HepG2 (cell line): Measurements from ENCODE around the gene NSD1. TPM values are rescaled to one million over a fixed set of nuclear protein-coding genes. Genes with fewer than 3 reads are reported as not detected.
A peak's percentile ranks its signal among the peaks of the same experiment; 100 is the strongest.

Source experiments
- BORCS8-MEF2B ChIP-seq: sonication (generic); formaldehyde crosslinking; IDR thresholded peaks from 2 replicates; pipeline ENCODE4 v1.8.0; 2022; ENCODE audit warnings: mild to moderate bottlenecking, missing genetic modification reagents
- CBFB ChIP-seq: sonication (generic); formaldehyde crosslinking; IDR thresholded peaks from 2 replicates; pipeline ENCODE4 v1.4.0; 2020; ENCODE audit warnings: missing genetic modification reagents
- CCAR2 ChIP-seq: fragments of 200-400 bp; formaldehyde crosslinking; optimal IDR thresholded peaks from 2 replicates; pipeline ENCODE3; 2018; ENCODE audit warnings: low read depth, mild to moderate bottlenecking, low read length, moderate library complexity
- FUBP1 ChIP-seq: sonication (generic); formaldehyde crosslinking; IDR thresholded peaks from 2 replicates; pipeline ENCODE4 v1.5.1; 2020; ENCODE audit warnings: missing genetic modification reagents, mild to moderate bottlenecking, borderline replicate concordance
- HMGXB3 ChIP-seq: sonication (generic); formaldehyde crosslinking; IDR thresholded peaks from 2 replicates; pipeline ENCODE4 v1.4.0; 2020; ENCODE audit warnings: missing genetic modification reagents, borderline replicate concordance
- KLF16 ChIP-seq, 2 experiments: sonication (generic) in 1 of 2; formaldehyde crosslinking in 1 of 2; IDR thresholded peaks; 2 replicates each; pipeline versions ENCODE4 v1.6.1 to v1.8.0; 2016 to 2023; ENCODE audit warnings: missing genetic modification reagents in 2 of 2, missing compliant biosample characterization in 1 of 2
- RBFOX2 ChIP-seq: fragments of 200-400 bp; formaldehyde crosslinking; IDR thresholded peaks from 2 replicates; pipeline ENCODE4 v1.6.1; 2017; ENCODE audit warnings: low read depth, mild to moderate bottlenecking, low read length
- SCMH1 ChIP-seq: sonication (generic); formaldehyde crosslinking; IDR thresholded peaks from 2 replicates; pipeline ENCODE4 v1.9.0; 2021; ENCODE audit warnings: missing genetic modification reagents, mild to moderate bottlenecking, borderline replicate concordance
- SIX4 ChIP-seq: sonication (generic); formaldehyde crosslinking; IDR thresholded peaks from 2 replicates; pipeline ENCODE4 v1.4.0; 2020; ENCODE audit warnings: missing genetic modification reagents
- SNAPC4 ChIP-seq: sonication (generic); formaldehyde crosslinking; IDR thresholded peaks from 2 replicates; pipeline ENCODE4 v1.4.0; 2020; ENCODE audit warnings: mild to moderate bottlenecking, missing genetic modification reagents
- SP140L ChIP-seq: sonication (generic); formaldehyde crosslinking; IDR thresholded peaks from 2 replicates; pipeline ENCODE4 v1.4.0; 2020; ENCODE audit warnings: missing genetic modification reagents, borderline replicate concordance
- ZBTB20 ChIP-seq: sonication (generic); formaldehyde crosslinking; IDR thresholded peaks from 2 replicates; pipeline ENCODE4 v1.8.1; 2023; ENCODE audit warnings: missing genetic modification reagents, low read depth, mild to moderate bottlenecking, borderline replicate concordance
- ZFP82 ChIP-seq: sonication (generic); formaldehyde crosslinking; IDR thresholded peaks from 2 replicates; pipeline ENCODE4 v1.5.1; 2020; ENCODE audit warnings: mild to moderate bottlenecking, missing genetic modification reagents, borderline replicate concordance
- ZMAT3 ChIP-seq: sonication (generic); formaldehyde crosslinking; conservative IDR thresholded peaks from 2 replicates; pipeline ENCODE4 v1.7.0; 2021; ENCODE audit warnings: missing genetic modification reagents
- ZNF256 ChIP-seq: sonication (generic); formaldehyde crosslinking; conservative IDR thresholded peaks from 2 replicates; pipeline ENCODE4 v1.4.0; 2020; ENCODE audit warnings: missing genetic modification reagents
- ZNF33A ChIP-seq: sonication (generic); formaldehyde crosslinking; IDR thresholded peaks from 2 replicates; pipeline ENCODE4 v1.5.1; 2020; ENCODE audit warnings: missing genetic modification reagents, mild to moderate bottlenecking, moderate library complexity, borderline replicate concordance
- ZNF550 ChIP-seq: sonication (generic); formaldehyde crosslinking; IDR thresholded peaks from 2 replicates; pipeline ENCODE4 v1.4.0; 2020; ENCODE audit warnings: mild to moderate bottlenecking, missing genetic modification reagents, borderline replicate concordance
- polyA plus RNA-seq, 8 experiments: library from polyadenylated mRNA; depleted of rRNA in 3 of 8; stranded (reverse) in 7 of 8; unstranded in 1 of 8; fragments of >200 nt; fragmentation: Illumina TruSeq in 4 of 8; extraction: Trizol in 4 of 8; gene quantifications; 2 replicates each; pipeline versions ENCODE4 v1.2.1 to v1.2.3, GENCODE V29; 2011 to 2016; ENCODE audit warnings: low read depth in 4 of 8, missing spikeins in 1 of 8, mixed read lengths in 1 of 8; ENCODE audit not compliant: insufficient read depth in 1 of 8
- total RNA-seq, 5 experiments: library from RNA; depleted of rRNA; stranded (reverse); fragments of >200 nt; fragmentation: Illumina TruSeq; extraction: Trizol; gene quantifications; 2 replicates each; pipeline ENCODE4 v1.2.3, GENCODE V29; 2016; ENCODE audit warnings: low read depth in 1 of 5

The NSD1 gene
- total and polyA plus RNA-seq, 2 of the 13 experiments (the other 11 are each of a cell fraction or from before 2014, with no cell fraction given) = 0.01 to 0.09 TPM

GRCh38 chr5:177311723-177312648 is 178.4 kb downstream of the NSD1 start, which contains the start of gene MXD3 (continued):
- TF ChIP-seq CCAR2 (no peak), SP140L (CRISPR knock-in tag) (no peak), ZNF256 (no peak), RBFOX2 (peak; percentile 65), SNAPC4 (no peak), KLF16 (CRISPR knock-in tag; IDR thresholded peaks at IDR 0.05) (peak in 1 of 2 experiments; percentile 71; a peak in 1 of 4 replicates), ZBTB20 (CRISPR knock-in tag) (no peak), FUBP1 (CRISPR knock-in tag) (no peak), HMGXB3 (CRISPR knock-in tag) (no peak), SIX4 (CRISPR knock-in tag) (no peak), SCMH1 (CRISPR knock-in tag) (no peak), BORCS8-MEF2B (peak; percentile 67), CBFB (CRISPR knock-in tag) (no peak), ZNF550 (CRISPR knock-in tag) (no peak), ZMAT3 (CRISPR knock-in tag) (0 out of 2 replicates have a peak, but pooled peaks have one; percentile 46), ZNF33A (CRISPR knock-in tag) (no peak), ZFP82 (CRISPR knock-in tag) (no peak)
